ENCODE data around the gene NOC2L. TPM values are rescaled to one million over a fixed set of nuclear protein-coding genes. Genes with fewer than 3 reads are reported as not detected.
A peak's percentile ranks its signal among the peaks of the same experiment; 100 is the strongest.

NOC2L gene
- total RNA-seq, 1 donor from 2014 or later = 39.6 TPM

- Histone ChIP-seq H3K9ac (no peak overlapping the region), H3K36me3 (no peaks in the 10 kb centered on the region), H3K4me1 (peaks cover 5% of the 10 kb centered on the region), H3K9me3 (ENCODE audit: low read depth) (no peaks in the 10 kb centered on the region), H3K27me3 (peaks cover 96% of the 10 kb centered on the region), H3F3A (ENCODE audit: low read depth) (peaks cover 13% of the 10 kb centered on the region), H3K4me3 (no peak overlapping the region), H2AFZ (replicated peaks) (no peak overlapping the region), H4K20me1 (ENCODE audit: low read depth) (peaks cover 32% of the 10 kb centered on the region), H3K4me2 (no peak overlapping the region), H3K79me2 (ENCODE audit: low read depth) (no peaks in the 10 kb centered on the region), H3K27ac (no peak overlapping the region)
- DNase-seq (ENCODE audit: low spot score) = no peak
- Mint-ChIP-seq H3K9me3 (peaks cover 2% of the 10 kb centered on the region), H3K27ac (peak overlapping the region; percentile 81), H3K27me3 (ENCODE audit: insufficient read depth, low read depth) (peaks cover 50% of the 10 kb centered on the region), H3K4me1 (no peaks in the 10 kb centered on the region), H3K4me3 (peak overlapping the region; percentile 50), H3K36me3 (peaks cover 2% of the 10 kb centered on the region)
- TF ChIP-seq EZH2phosphoT487 (IDR thresholded peaks at IDR 0.05) (no peak), EZH2 (IDR thresholded peaks at IDR 0.05) (no peak), CTCF (IDR thresholded peaks at IDR 0.05) (no peak)
These were observed 10.3 kb upstream of the NOC2L start for GRCh38 chr1:969260-969855.

GRCh38 chr1:967466-968343 is 8.6 kb upstream of the NOC2L start:
- Histone ChIP-seq H2AFZ (replicated peaks) (no peak overlapping the region), H3K79me2 (ENCODE audit: low read depth) (no peaks in the 10 kb centered on the region), H3K9ac (no peak overlapping the region), H3K4me1 (peaks cover 5% of the 10 kb centered on the region), H3K9me3 (ENCODE audit: low read depth) (no peaks in the 10 kb centered on the region), H3K27ac (no peak overlapping the region), H3F3A (ENCODE audit: low read depth) (peaks cover 13% of the 10 kb centered on the region), H3K27me3 (peaks cover 80% of the 10 kb centered on the region), H3K4me2 (no peak overlapping the region), H3K4me3 (no peak overlapping the region), H3K36me3 (no peaks in the 10 kb centered on the region), H4K20me1 (ENCODE audit: low read depth) (peaks cover 38% of the 10 kb centered on the region)
- H3K4me3 Mint-ChIP-seq = no peak overlapping the region
- peaks cover 48% of the 10 kb centered on the region for H3K27me3 Mint-ChIP-seq (ENCODE audit: insufficient read depth, low read depth)
- no peak for TF ChIP-seq EZH2 (IDR thresholded peaks at IDR 0.05)
- TF ChIP-seq CTCF (IDR thresholded peaks at IDR 0.05) = no peak
- no peak for TF ChIP-seq EZH2phosphoT487 (IDR thresholded peaks at IDR 0.05)
- DNase-seq (ENCODE audit: low spot score) = no peak
- peaks cover 2% of the 10 kb centered on the region for H3K36me3 Mint-ChIP-seq
- H3K27ac Mint-ChIP-seq = no peak overlapping the region
- peaks cover 2% of the 10 kb centered on the region for H3K9me3 Mint-ChIP-seq
- H3K4me1 Mint-ChIP-seq = no peaks in the 10 kb centered on the region

- peak overlapping the region; percentile 97 for H3K4me2 ChIP-seq
- peak overlapping the region; percentile 81 for H2AFZ ChIP-seq (replicated peaks)
- peak; percentile 70 for DNase-seq (ENCODE audit: low spot score)
- no peak overlapping the region for H3K9ac ChIP-seq
- no peak overlapping the region for H3K27ac Mint-ChIP-seq
- no peaks in the 10 kb centered on the region for H3K4me1 Mint-ChIP-seq
- H3K27me3 Mint-ChIP-seq (ENCODE audit: insufficient read depth, low read depth) = peaks cover 44% of the 10 kb centered on the region
- TF ChIP-seq EZH2 (IDR thresholded peaks at IDR 0.05) (peak; percentile 94), EZH2phosphoT487 (IDR thresholded peaks at IDR 0.05) (peak; percentile 74), CTCF (IDR thresholded peaks at IDR 0.05) (no peak)
- peaks cover 13% of the 10 kb centered on the region for H3F3A ChIP-seq (ENCODE audit: low read depth)
- H3K27me3 ChIP-seq = peaks cover 74% of the 10 kb centered on the region
- H3K4me3 Mint-ChIP-seq = peak overlapping the region; percentile 35
- H3K36me3 Mint-ChIP-seq = peaks cover 4% of the 10 kb centered on the region
- peak overlapping the region; percentile 62 for H3K4me3 ChIP-seq
- peaks cover 39% of the 10 kb centered on the region for H4K20me1 ChIP-seq (ENCODE audit: low read depth)
- no peaks in the 10 kb centered on the region for H3K9me3 ChIP-seq (ENCODE audit: low read depth)
- H3K4me1 ChIP-seq = peaks cover 5% of the 10 kb centered on the region
- no peaks in the 10 kb centered on the region for H3K36me3 ChIP-seq
- H3K9me3 Mint-ChIP-seq = peaks cover 2% of the 10 kb centered on the region
- no peaks in the 10 kb centered on the region for H3K79me2 ChIP-seq (ENCODE audit: low read depth)
- H3K27ac ChIP-seq = no peak overlapping the region
These were observed 7.7 kb upstream of the NOC2L start for GRCh38 chr1:966704-967300.

All from neural progenitor cell (in vitro differentiated cells).